ENCODE data around the gene DGKG.

Gene DGKG

DNA sequence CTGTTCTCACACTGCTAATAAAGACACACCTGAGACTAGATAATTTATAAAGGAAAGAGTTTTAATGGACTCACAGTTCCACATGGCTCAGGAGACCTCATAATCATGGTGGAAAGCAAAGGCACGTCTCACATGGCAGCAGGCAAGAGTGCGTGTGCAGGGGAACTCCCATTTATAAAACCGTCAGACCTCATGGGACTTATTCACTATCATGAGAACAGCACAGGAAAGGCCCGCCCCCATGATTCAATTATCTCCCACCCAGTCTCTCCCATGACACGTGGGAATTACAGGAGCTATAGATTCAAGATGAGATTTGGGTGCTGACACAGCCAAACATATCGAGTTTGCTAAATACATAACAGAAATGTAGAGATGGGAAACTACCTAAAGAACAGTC, 39.5 kb upstream of the DGKG start:
- Histone ChIP-seq H3K4me1 (ENCODE audit: control insufficient read depth, low read length) (no peaks in the 10 kb centered on the region), H3K9me2 (replicated peaks; ENCODE audit: control insufficient read depth, low read length) (no peaks in the 10 kb centered on the region), H4K20me1 (ENCODE audit: control insufficient read depth, insufficient read depth, low read depth, low read length) (no peaks in the 10 kb centered on the region), H3K4me3 (ENCODE audit: low read length) (no peak overlapping the region), H3F3A (ENCODE audit: control insufficient read depth, insufficient read depth) (no peaks in the 10 kb centered on the region), H3K4me2 (ENCODE audit: low read length) (no peak overlapping the region), H3K9me3 (ENCODE audit: control insufficient read depth, insufficient read depth, low read length) (no peaks in the 10 kb centered on the region), H3K27ac (ENCODE audit: low read depth, low read length) (no peak overlapping the region), H3K36me3 (ENCODE audit: control insufficient read depth, low read length) (no peaks in the 10 kb centered on the region), H3K79me2 (ENCODE audit: control insufficient read depth, low read length) (no peaks in the 10 kb centered on the region), H3K27me3 (ENCODE audit: control insufficient read depth, low read length) (no peaks in the 10 kb centered on the region)
- no peak for TF ChIP-seq EZH2phosphoT487 (IDR thresholded peaks at IDR 0.05; ENCODE audit: borderline replicate concordance, low read length)
- TF ChIP-seq, protein P1, sequence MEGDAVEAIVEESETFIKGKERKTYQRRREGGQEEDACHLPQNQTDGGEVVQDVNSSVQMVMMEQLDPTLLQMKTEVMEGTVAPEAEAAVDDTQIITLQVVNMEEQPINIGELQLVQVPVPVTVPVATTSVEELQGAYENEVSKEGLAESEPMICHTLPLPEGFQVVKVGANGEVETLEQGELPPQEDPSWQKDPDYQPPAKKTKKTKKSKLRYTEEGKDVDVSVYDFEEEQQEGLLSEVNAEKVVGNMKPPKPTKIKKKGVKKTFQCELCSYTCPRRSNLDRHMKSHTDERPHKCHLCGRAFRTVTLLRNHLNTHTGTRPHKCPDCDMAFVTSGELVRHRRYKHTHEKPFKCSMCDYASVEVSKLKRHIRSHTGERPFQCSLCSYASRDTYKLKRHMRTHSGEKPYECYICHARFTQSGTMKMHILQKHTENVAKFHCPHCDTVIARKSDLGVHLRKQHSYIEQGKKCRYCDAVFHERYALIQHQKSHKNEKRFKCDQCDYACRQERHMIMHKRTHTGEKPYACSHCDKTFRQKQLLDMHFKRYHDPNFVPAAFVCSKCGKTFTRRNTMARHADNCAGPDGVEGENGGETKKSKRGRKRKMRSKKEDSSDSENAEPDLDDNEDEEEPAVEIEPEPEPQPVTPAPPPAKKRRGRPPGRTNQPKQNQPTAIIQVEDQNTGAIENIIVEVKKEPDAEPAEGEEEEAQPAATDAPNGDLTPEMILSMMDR (IDR thresholded peaks at IDR 0.05; ENCODE audit: low read depth, low read length, poor library complexity, severe bottlenecking), result no peak

DNA sequence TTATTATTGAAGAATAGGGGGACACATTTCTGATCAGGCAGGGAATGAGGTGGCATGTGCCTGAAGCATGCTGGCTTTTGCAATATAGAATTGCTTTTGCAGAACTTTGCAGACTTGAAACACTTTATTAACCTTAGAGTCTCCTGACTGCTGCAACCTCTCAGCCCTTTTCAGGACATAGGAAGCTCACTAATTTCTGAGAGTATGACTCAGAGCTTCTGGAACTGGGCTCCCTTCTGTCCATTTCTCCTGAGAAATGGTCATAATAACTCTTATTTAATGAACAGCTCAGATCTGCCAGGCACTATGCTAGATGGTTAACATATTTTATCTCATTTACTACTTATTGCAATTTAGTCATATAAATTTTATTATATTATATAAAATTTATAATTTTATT, 38.6 kb upstream of the DGKG start:
- Histone ChIP-seq H3K4me1 (ENCODE audit: control insufficient read depth, low read length) (no peaks in the 10 kb centered on the region), H3K79me2 (ENCODE audit: control insufficient read depth, low read length) (no peaks in the 10 kb centered on the region), H3K4me2 (ENCODE audit: low read length) (no peak overlapping the region), H3K9me2 (replicated peaks; ENCODE audit: control insufficient read depth, low read length) (no peaks in the 10 kb centered on the region), H3F3A (ENCODE audit: control insufficient read depth, insufficient read depth) (no peaks in the 10 kb centered on the region), H3K9me3 (ENCODE audit: control insufficient read depth, insufficient read depth, low read length) (no peaks in the 10 kb centered on the region), H4K20me1 (ENCODE audit: control insufficient read depth, insufficient read depth, low read depth, low read length) (no peaks in the 10 kb centered on the region), H3K36me3 (ENCODE audit: control insufficient read depth, low read length) (no peaks in the 10 kb centered on the region), H3K4me3 (ENCODE audit: low read length) (no peak overlapping the region), H3K27ac (ENCODE audit: low read depth, low read length) (no peak overlapping the region), H3K27me3 (ENCODE audit: control insufficient read depth, low read length) (no peaks in the 10 kb centered on the region)
- TF ChIP-seq, protein P1 (IDR thresholded peaks at IDR 0.05; ENCODE audit: low read depth, low read length, poor library complexity, severe bottlenecking), result no peak
- TF ChIP-seq EZH2phosphoT487 (IDR thresholded peaks at IDR 0.05; ENCODE audit: borderline replicate concordance, low read length), result no peak

DNA sequence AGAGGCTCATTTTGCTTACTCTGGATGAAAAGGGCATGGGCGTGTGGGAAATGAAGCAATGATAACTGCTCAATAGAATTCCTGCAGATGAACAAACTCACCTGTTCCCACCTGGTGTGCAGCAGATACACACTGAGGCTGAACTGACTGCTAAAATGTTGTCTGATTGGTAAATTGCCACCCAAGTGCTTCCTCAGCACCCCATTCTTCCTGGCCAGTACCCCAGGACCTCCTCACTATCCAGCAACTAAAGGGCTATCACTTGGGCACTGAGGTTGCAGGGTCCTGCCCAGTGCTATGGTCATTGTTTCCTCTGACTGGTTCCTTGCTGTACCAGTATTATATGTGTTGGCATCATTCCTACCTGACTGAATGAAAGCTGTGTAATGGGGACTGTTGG, 38.0 kb upstream of the DGKG start:
- no peak for TF ChIP-seq EZH2phosphoT487 (IDR thresholded peaks at IDR 0.05; ENCODE audit: borderline replicate concordance, low read length)
- TF ChIP-seq, protein P1 (IDR thresholded peaks at IDR 0.05; ENCODE audit: low read depth, low read length, poor library complexity, severe bottlenecking), result no peak
- Histone ChIP-seq H3K9me2 (replicated peaks; ENCODE audit: control insufficient read depth, low read length) (no peaks in the 10 kb centered on the region), H3K9me3 (ENCODE audit: control insufficient read depth, insufficient read depth, low read length) (no peaks in the 10 kb centered on the region), H4K20me1 (ENCODE audit: control insufficient read depth, insufficient read depth, low read depth, low read length) (no peaks in the 10 kb centered on the region), H3K27ac (ENCODE audit: low read depth, low read length) (no peak overlapping the region), H3K4me2 (ENCODE audit: low read length) (no peak overlapping the region), H3K79me2 (ENCODE audit: control insufficient read depth, low read length) (no peaks in the 10 kb centered on the region), H3F3A (ENCODE audit: control insufficient read depth, insufficient read depth) (no peaks in the 10 kb centered on the region), H3K4me1 (ENCODE audit: control insufficient read depth, low read length) (no peaks in the 10 kb centered on the region), H3K36me3 (ENCODE audit: control insufficient read depth, low read length) (no peaks in the 10 kb centered on the region), H3K27me3 (ENCODE audit: control insufficient read depth, low read length) (no peaks in the 10 kb centered on the region), H3K4me3 (ENCODE audit: low read length) (no peak overlapping the region)
